Tongue (tissue), 2 donors: ENCODE data around the gene SMG7. TPM values are rescaled to one million over a fixed set of nuclear protein-coding genes. Genes with fewer than 3 reads are reported as not detected.
A peak's percentile ranks its signal among the peaks of the same experiment; 100 is the strongest.

Source experiments
- DNase-seq: peaks from one replicate; pipeline ENCODE4 v3.0.0-alpha.2; 2015
- total RNA-seq: library from RNA; depleted of rRNA; stranded (reverse); fragments of >200 nt; gene quantifications from one replicate; pipeline ENCODE4 v1.2.3, GENCODE V29; 2014

SMG7 gene
- total RNA-seq, 1 donor from 2014 or later, result 66.7 TPM

- no peak for DNase-seq
Measured at GRCh38 chr1:183514235-183514634, 41.9 kb downstream of the SMG7 start.

GRCh38 chr1:183515002-183515689 is 42.8 kb downstream of the SMG7 start:
- no peak for DNase-seq

GRCh38 chr1:183516725-183517124 is 44.4 kb downstream of the SMG7 start:
- no peak for DNase-seq

- no peak for DNase-seq
Measured at GRCh38 chr1:183517401-183517800, 45.1 kb downstream of the SMG7 start.

- no peak for DNase-seq
Measured at GRCh38 chr1:183520379-183520778, 48.1 kb downstream of the SMG7 start.

- DNase-seq, result no peak
Measured at GRCh38 chr1:183522104-183522503, 49.8 kb downstream of the SMG7 start.

GRCh38 chr1:183528577-183528976 is 56.3 kb downstream of the SMG7 start:
- DNase-seq, result no peak

- DNase-seq, result no peak
Measured at GRCh38 chr1:183533617-183534174, 61.4 kb downstream of the SMG7 start.

- DNase-seq, result no peak
Measured at GRCh38 chr1:183537405-183537804, 65.1 kb downstream of the SMG7 start.

GRCh38 chr1:183543619-183544204 is 71.4 kb downstream of the SMG7 start:
- peak; percentile 77 for DNase-seq

- peak; percentile 61 for DNase-seq
Measured at GRCh38 chr1:183544598-183545297, 72.4 kb downstream of the SMG7 start.

GRCh38 chr1:183546427-183546826 is 74.1 kb downstream of the SMG7 start:
- DNase-seq, result no peak

GRCh38 chr1:183548116-183548515 is 75.8 kb downstream of the SMG7 start:
- no peak for DNase-seq

GRCh38 chr1:183550915-183551314 is 78.6 kb downstream of the SMG7 start:
- DNase-seq, result no peak

- DNase-seq, result no peak
Measured at GRCh38 chr1:183551924-183552323, 79.6 kb downstream of the SMG7 start.

GRCh38 chr1:183552441-183552840 is 80.1 kb downstream of the SMG7 start:
- DNase-seq, result no peak

GRCh38 chr1:183552891-183553290 is 80.6 kb downstream of the SMG7 start:
- no peak for DNase-seq

GRCh38 chr1:183553331-183553730 is 81.0 kb downstream of the SMG7 start:
- DNase-seq, result peak; percentile 37

GRCh38 chr1:183553764-183554163 is 81.5 kb downstream of the SMG7 start:
- DNase-seq, result no peak

- no peak for DNase-seq
Measured at GRCh38 chr1:183554577-183554976, 82.3 kb downstream of the SMG7 start.

- DNase-seq, result no peak
Measured at GRCh38 chr1:183559061-183559460, 86.8 kb downstream of the SMG7 start.

- no peak for DNase-seq
Measured at GRCh38 chr1:183562701-183563100, 90.4 kb downstream of the SMG7 start.

GRCh38 chr1:183565261-183565660 is 93.0 kb downstream of the SMG7 start:
- no peak for DNase-seq
